GM12874 (cell line): ENCODE results near the gene SLFN14.

Experiments used
- CTCF ChIP-seq: IDR thresholded peaks from 2 replicates; pipeline ENCODE4 v1.5.1; 2011; ENCODE audit warnings: low read depth, mild to moderate bottlenecking, control low read depth, low read length, moderate library complexity; ENCODE audit not compliant: insufficient read depth

SLFN14 gene

DNA sequence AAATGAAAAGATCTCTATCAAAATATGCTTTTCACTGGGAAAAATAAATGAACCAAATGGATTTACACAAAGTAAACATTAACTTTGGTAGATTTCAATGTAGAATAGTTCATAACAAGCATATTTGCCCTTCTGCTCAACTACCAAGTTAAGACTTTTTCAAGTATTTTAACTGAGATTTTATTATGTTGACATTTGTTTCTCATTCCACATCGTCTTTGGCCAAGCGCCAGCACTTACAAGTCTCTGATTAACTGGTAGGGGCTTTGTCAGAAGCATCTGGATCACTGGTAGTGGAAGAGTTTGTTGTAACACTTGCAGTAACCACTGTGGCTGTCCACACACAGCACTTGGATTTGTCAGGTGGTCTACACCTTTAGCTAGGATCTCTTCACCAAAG lies 46.1 kb downstream of the SLFN14 start:
- TF ChIP-seq CTCF, result no peak
